HL-60 (cell line): ENCODE data around the gene PDE4A.

Source experiments
- CTCF ChIP-seq: IDR thresholded peaks from one replicate; pipeline ENCODE4 v1.5.1; 2011; ENCODE audit warnings: low read length, control low read depth, inconsistent platforms; ENCODE audit not compliant: insufficient read depth
- POLR2AphosphoS5 ChIP-seq: IDR thresholded peaks from 2 replicates; pipeline ENCODE4 v1.6.1; 2012; ENCODE audit warnings: low read depth

- TF ChIP-seq CTCF (peak; percentile 59), POLR2AphosphoS5 (no peak)
These were observed 90.0 kb downstream of the PDE4A start for GRCh38 chr19:10510301-10510802.
